Medulla oblongata (tissue), 1 donor: Measurements from ENCODE around the gene ZNF579.
A peak's percentile ranks its signal among the peaks of the same experiment; 100 is the strongest.
"Not testable (repeated sequence)": the region's sequence is repeated elsewhere in the genome, so short reads cannot be mapped to it uniquely, and the experiment has no call there.

Experiments
- DNase-seq: peaks from one replicate; pipeline ENCODE4 v3.0.0-alpha.2; 2015; ENCODE audit errors: extremely low spot score

ZNF579 gene

GRCh38 chr19:55594996-55595545, 14.4 kb upstream of the ZNF579 start:
- DNase-seq, result no peak

- no peak for DNase-seq
These were observed 12.6 kb upstream of the ZNF579 start for GRCh38 chr19:55593096-55593772.

GRCh38 chr19:55592391-55593090, 11.9 kb upstream of the ZNF579 start:
- no peak for DNase-seq

GRCh38 chr19:55591555-55591954, 10.9 kb upstream of the ZNF579 start:
- no peak for DNase-seq

GRCh38 chr19:55590617-55591016, 10.0 kb upstream of the ZNF579 start:
- no peak for DNase-seq

GRCh38 chr19:55590109-55590508, 9.5 kb upstream of the ZNF579 start:
- no peak for DNase-seq

- DNase-seq, result no peak
These were observed 8.1 kb upstream of the ZNF579 start for GRCh38 chr19:55588738-55589137.

GRCh38 chr19:55586976-55587668, 6.5 kb upstream of the ZNF579 start:
- DNase-seq, result peak; percentile 91

GRCh38 chr19:55585658-55586339, 5.2 kb upstream of the ZNF579 start:
- DNase-seq, result peak; percentile 74

- DNase-seq, result no peak
These were observed 4.2 kb upstream of the ZNF579 start for GRCh38 chr19:55584871-55585270.

GRCh38 chr19:55583897-55584296, 3.2 kb upstream of the ZNF579 start:
- DNase-seq, result not testable (repeated sequence)

- not testable (repeated sequence) for DNase-seq
These were observed 1.6 kb upstream of the ZNF579 start for GRCh38 chr19:55582284-55582683.

- DNase-seq, result no peak
These were observed 1.2 kb upstream of the ZNF579 start for GRCh38 chr19:55581823-55582223.

- DNase-seq, result no peak
These were observed 636 bp upstream of the ZNF579 start for GRCh38 chr19:55581145-55581822.

GRCh38 chr19:55579766-55580621, 654 bp downstream of the ZNF579 start:
- DNase-seq, result peak; percentile 21

- no peak for DNase-seq
These were observed 1.6 kb downstream of the ZNF579 start for GRCh38 chr19:55578761-55579747.

GRCh38 chr19:55578031-55578760, 2.5 kb downstream of the ZNF579 start:
- no peak for DNase-seq

GRCh38 chr19:55576746-55577145, 3.9 kb downstream of the ZNF579 start:
- no peak for DNase-seq
